Activated CD8-positive, alpha-beta memory T cell treated with anti-CD3 and anti-CD28 coated beads for 36 hours (primary cell): Measurements from ENCODE around the gene BGLAP. TPM values are rescaled to one million over a fixed set of nuclear protein-coding genes. Genes with fewer than 3 reads are reported as not detected.

Experiments used
- CTCF ChIA-PET: fragments of 350-600 bp; sonication (Branson Sonifier 250); formaldehyde crosslinking; loops from one replicate; lab custom pipeline; 2021; ENCODE audit warnings: antibody characterized with exemption; lab: Charles Lee
- POLR2A ChIA-PET: fragments of 350-600 bp; sonication (Branson Sonifier 250); formaldehyde crosslinking; loops from one replicate; lab custom pipeline; 2021; ENCODE audit warnings: antibody characterized with exemption; lab: Charles Lee
- total RNA-seq, 2 experiments: library from RNA; stranded (reverse); gene quantifications; one replicate each; pipeline ENCODE4 v1.2.3, GENCODE V29; 2021

Gene BGLAP
- total RNA-seq, 2 experiments from 2014 or later: 1.8 to 2.2 TPM

GRCh38 chr1:156217871-156218270 lies 24.1 kb upstream of the BGLAP start:
- POLR2A ChIA-PET: interaction anchor here (0.5 to 1.1 kb wide), 6 partner anchors 8 to 126 kb away, joined by 3 to 8 read pairs (median 4); no protein-coding TSS in a partner anchor

GRCh38 chr1:156220226-156220625 lies 21.8 kb upstream of the BGLAP start:
- ChIA-PET CTCF (interaction anchor here (1.4 kb wide), 1 partner anchor 65 kb away, joined by 4 read pairs; no protein-coding TSS in a partner anchor), POLR2A (interaction anchor here (2.3 kb wide), 1 partner anchor 7 kb away, joined by 16 read pairs; the partner anchor contains the start of gene PMF1)

More at GRCh38 chr1:156217871-156218270, 24.1 kb upstream of the BGLAP start:
- CTCF ChIA-PET: interaction anchor here (1.1 to 2.4 kb wide), 3 partner anchors 72 to 121 kb away, joined by 4 to 8 read pairs (median 7); no protein-coding TSS in a partner anchor

GRCh38 chr1:156221986-156222692 lies 19.8 kb upstream of the BGLAP start:
- ChIA-PET CTCF (interaction anchor here (1.5 to 2.4 kb wide), 2 partner anchors 10 to 72 kb away, joined by 7 read pairs; partner anchors contain the start of gene PMF1), POLR2A (interaction anchor here (2.3 kb wide), 1 partner anchor 9 kb away, joined by 16 read pairs; the partner anchor contains the start of gene PMF1)

GRCh38 chr1:156225677-156226014 lies 16.3 kb upstream of the BGLAP start:
- POLR2A ChIA-PET: interaction anchor here (0.8 to 4.2 kb wide), 4 partner anchors 8 to 129 kb away, joined by 4 to 42 read pairs (median 4); partner anchors contain the start of genes PMF1 and SLC25A44
- CTCF ChIA-PET: interaction anchor here (0.7 to 5.1 kb wide), 26 partner anchors 12 to 154 kb away, joined by 3 to 78 read pairs (median 6); partner anchors contain the start of genes PMF1, SEMA4A, SLC25A44 and SMG5

GRCh38 chr1:156226116-156226538 lies 15.9 kb upstream of the BGLAP start:
- ChIA-PET POLR2A (interaction anchor here (1.1 to 4.2 kb wide), 3 partner anchors 9 to 129 kb away, joined by 4 to 42 read pairs (median 4); partner anchors contain the start of gene PMF1), CTCF (interaction anchor here (1.0 to 5.1 kb wide), 16 partner anchors 13 to 143 kb away, joined by 3 to 78 read pairs (median 8); partner anchors contain the start of genes PMF1, SLC25A44 and SMG5)

GRCh38 chr1:156226782-156227181 lies 15.2 kb upstream of the BGLAP start:
- POLR2A ChIA-PET: interaction anchor here (1.1 to 4.2 kb wide), 3 partner anchors 9 to 130 kb away, joined by 4 to 42 read pairs (median 4); partner anchors contain the start of gene PMF1

GRCh38 chr1:156228501-156228900 lies 13.5 kb upstream of the BGLAP start:
- POLR2A ChIA-PET: interaction anchor here (0.7 kb wide), 1 partner anchor 87 kb away, joined by 5 read pairs; no protein-coding TSS in a partner anchor
- CTCF ChIA-PET: interaction anchor here (1.0 to 1.7 kb wide), 2 partner anchors 15 to 131 kb away, joined by 3 to 5 read pairs; partner anchors contain the start of gene PMF1

More at GRCh38 chr1:156226782-156227181, 15.2 kb upstream of the BGLAP start:
- CTCF ChIA-PET: interaction anchor here (1.0 to 5.1 kb wide), 8 partner anchors 13 to 97 kb away, joined by 3 to 78 read pairs (median 30); partner anchors contain the start of gene PMF1

GRCh38 chr1:156229809-156230472 lies 12.0 kb upstream of the BGLAP start:
- ChIA-PET CTCF (interaction anchor here (1.0 to 2.0 kb wide), 3 partner anchors 17 to 88 kb away, joined by 4 to 5 read pairs (median 4); partner anchors contain the start of gene PMF1), POLR2A (no interaction called here)

GRCh38 chr1:156230473-156230837 lies 11.5 kb upstream of the BGLAP start:
- ChIA-PET CTCF (interaction anchor here (2.0 kb wide), 1 partner anchor 83 kb away, joined by 4 read pairs; no protein-coding TSS in a partner anchor), POLR2A (no interaction called here)

GRCh38 chr1:156232201-156232894 lies 9.6 kb upstream of the BGLAP start:
- ChIA-PET CTCF (interaction anchor here (0.7 to 1.7 kb wide), 3 partner anchors 51 to 219 kb away, joined by 3 to 6 read pairs (median 3); partner anchors contain the start of genes SMG5 and TMEM79), POLR2A (interaction anchor here (0.6 kb wide), 1 partner anchor 81 kb away, joined by 6 read pairs; no protein-coding TSS in a partner anchor)

GRCh38 chr1:156233426-156234127 lies 8.4 kb upstream of the BGLAP start:
- POLR2A ChIA-PET: interaction anchor here (0.5 to 0.6 kb wide), 2 partner anchors 27 to 106 kb away, joined by 3 to 5 read pairs; no protein-coding TSS in a partner anchor
- CTCF ChIA-PET: interaction anchor here (0.7 to 1.7 kb wide), 5 partner anchors 9 to 95 kb away, joined by 3 to 6 read pairs (median 3); partner anchors contain the start of genes SMG5 and TMEM79

GRCh38 chr1:156236164-156236563 lies 5.8 kb upstream of the BGLAP start:
- POLR2A ChIA-PET: interaction anchor here (0.6 to 1.0 kb wide), 2 partner anchors 9 to 13 kb away, joined by 3 read pairs; no protein-coding TSS in a partner anchor
- CTCF ChIA-PET: interaction anchor here (0.5 to 0.6 kb wide), 2 partner anchors 37 to 310 kb away, joined by 3 to 4 read pairs; no protein-coding TSS in a partner anchor

GRCh38 chr1:156238248-156238647 lies 3.7 kb upstream of the BGLAP start:
- POLR2A ChIA-PET: no interaction called here
- CTCF ChIA-PET: no interaction called here

- CTCF ChIA-PET: no interaction called here
Observed at GRCh38 chr1:156241311-156241811, 623 bp upstream of the BGLAP start.

GRCh38 chr1:156242738-156243137 lies 754 bp downstream of the BGLAP start:
- POLR2A ChIA-PET: no interaction called here
- CTCF ChIA-PET: interaction anchor here (1.6 kb wide), 1 partner anchor 90 kb away, joined by 4 read pairs; the partner anchor contains the start of gene SEMA4A

More at GRCh38 chr1:156241311-156241811, 623 bp upstream of the BGLAP start:
- POLR2A ChIA-PET: no interaction called here

GRCh38 chr1:156244126-156244525 lies 2.1 kb downstream of the BGLAP start:
- CTCF ChIA-PET: interaction anchor here (1.6 kb wide), 1 partner anchor 91 kb away, joined by 4 read pairs; the partner anchor contains the start of gene SEMA4A
- POLR2A ChIA-PET: no interaction called here

GRCh38 chr1:156244712-156245111 lies 2.7 kb downstream of the BGLAP start:
- ChIA-PET POLR2A (interaction anchor here (1.4 kb wide), 1 partner anchor 8 kb away, joined by 3 read pairs; no protein-coding TSS in a partner anchor), CTCF (no interaction called here)
